ENCODE measurements around the gene ERVW-1.
"Not testable (repeated sequence)": the region's sequence is repeated elsewhere in the genome, so short reads cannot be mapped to it uniquely, and the experiment has no call there.

GRCh38 chr7:92477681-92478080 lies at the start of gene ERVW-1:
- TF ChIP-seq, protein P1, sequence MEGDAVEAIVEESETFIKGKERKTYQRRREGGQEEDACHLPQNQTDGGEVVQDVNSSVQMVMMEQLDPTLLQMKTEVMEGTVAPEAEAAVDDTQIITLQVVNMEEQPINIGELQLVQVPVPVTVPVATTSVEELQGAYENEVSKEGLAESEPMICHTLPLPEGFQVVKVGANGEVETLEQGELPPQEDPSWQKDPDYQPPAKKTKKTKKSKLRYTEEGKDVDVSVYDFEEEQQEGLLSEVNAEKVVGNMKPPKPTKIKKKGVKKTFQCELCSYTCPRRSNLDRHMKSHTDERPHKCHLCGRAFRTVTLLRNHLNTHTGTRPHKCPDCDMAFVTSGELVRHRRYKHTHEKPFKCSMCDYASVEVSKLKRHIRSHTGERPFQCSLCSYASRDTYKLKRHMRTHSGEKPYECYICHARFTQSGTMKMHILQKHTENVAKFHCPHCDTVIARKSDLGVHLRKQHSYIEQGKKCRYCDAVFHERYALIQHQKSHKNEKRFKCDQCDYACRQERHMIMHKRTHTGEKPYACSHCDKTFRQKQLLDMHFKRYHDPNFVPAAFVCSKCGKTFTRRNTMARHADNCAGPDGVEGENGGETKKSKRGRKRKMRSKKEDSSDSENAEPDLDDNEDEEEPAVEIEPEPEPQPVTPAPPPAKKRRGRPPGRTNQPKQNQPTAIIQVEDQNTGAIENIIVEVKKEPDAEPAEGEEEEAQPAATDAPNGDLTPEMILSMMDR (IDR thresholded peaks at IDR 0.05), result not testable (repeated sequence)
- TF ChIP-seq POLR2A (IDR thresholded peaks at IDR 0.05), result not testable (repeated sequence)

All from ovary (tissue), 3 donors.